ENCODE measurements around the gene STRN4.

Gene STRN4

DNA sequence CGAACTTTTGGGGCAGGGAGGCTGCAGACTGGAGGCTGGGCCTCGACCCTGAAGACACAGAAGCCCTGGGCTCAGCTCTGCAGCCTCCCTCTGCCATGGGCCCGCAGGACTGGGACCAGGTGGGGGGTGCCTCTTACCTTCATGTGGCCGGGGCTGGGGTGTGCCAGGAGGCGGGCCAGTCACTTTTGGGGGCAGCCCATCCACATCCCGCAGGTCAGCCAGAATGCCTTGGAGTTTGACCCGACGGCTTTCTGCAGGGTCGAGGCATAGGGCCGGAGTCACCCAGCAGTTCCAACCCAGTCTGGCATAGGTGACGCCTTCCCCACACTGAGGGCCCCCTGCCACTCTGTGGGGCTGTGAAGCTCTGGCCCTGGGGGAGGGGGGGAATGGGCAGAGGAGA lies 18.5 kb downstream of the STRN4 start:
- H3K4me3 ChIP-seq (ENCODE audit: low read length) = no peak overlapping the region
- no peak for DNase-seq (ENCODE audit: low read depth)
- TF ChIP-seq, protein P1, sequence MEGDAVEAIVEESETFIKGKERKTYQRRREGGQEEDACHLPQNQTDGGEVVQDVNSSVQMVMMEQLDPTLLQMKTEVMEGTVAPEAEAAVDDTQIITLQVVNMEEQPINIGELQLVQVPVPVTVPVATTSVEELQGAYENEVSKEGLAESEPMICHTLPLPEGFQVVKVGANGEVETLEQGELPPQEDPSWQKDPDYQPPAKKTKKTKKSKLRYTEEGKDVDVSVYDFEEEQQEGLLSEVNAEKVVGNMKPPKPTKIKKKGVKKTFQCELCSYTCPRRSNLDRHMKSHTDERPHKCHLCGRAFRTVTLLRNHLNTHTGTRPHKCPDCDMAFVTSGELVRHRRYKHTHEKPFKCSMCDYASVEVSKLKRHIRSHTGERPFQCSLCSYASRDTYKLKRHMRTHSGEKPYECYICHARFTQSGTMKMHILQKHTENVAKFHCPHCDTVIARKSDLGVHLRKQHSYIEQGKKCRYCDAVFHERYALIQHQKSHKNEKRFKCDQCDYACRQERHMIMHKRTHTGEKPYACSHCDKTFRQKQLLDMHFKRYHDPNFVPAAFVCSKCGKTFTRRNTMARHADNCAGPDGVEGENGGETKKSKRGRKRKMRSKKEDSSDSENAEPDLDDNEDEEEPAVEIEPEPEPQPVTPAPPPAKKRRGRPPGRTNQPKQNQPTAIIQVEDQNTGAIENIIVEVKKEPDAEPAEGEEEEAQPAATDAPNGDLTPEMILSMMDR (IDR thresholded peaks at IDR 0.05; ENCODE audit: insufficient read depth, low read depth, low read length, missing control alignments) = no peak

GRCh38 chr19:46726971-46727501 lies 19.2 kb downstream of the STRN4 start:
- H3K4me3 ChIP-seq (ENCODE audit: low read length) = no peak overlapping the region
- no peak for DNase-seq (ENCODE audit: low read depth)
- TF ChIP-seq, protein P1 (IDR thresholded peaks at IDR 0.05; ENCODE audit: insufficient read depth, low read depth, low read length, missing control alignments) = no peak

DNA sequence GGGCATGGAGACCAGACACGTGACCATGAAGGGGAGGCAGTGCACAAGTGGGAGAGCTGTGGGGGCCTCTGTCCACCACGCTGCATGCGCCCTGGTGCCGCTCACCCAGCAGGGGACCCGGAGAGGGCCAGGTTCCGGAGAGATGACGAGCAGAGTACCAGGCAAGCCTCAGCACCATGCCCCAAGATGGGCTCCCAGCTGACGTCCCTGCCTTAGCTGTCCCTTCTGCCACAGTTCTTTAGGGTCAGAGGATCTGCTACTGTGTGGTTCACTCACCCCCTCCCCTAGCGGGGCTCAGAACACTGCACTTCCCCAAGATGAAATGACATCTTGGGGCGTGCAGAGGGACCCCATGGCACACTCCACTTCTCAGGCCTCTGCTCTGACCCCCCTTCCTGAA lies 19.7 kb downstream of the STRN4 start:
- DNase-seq (ENCODE audit: low read depth) = no peak
- H3K4me3 ChIP-seq (ENCODE audit: low read length) = no peak overlapping the region
- TF ChIP-seq, protein P1 (IDR thresholded peaks at IDR 0.05; ENCODE audit: insufficient read depth, low read depth, low read length, missing control alignments) = no peak

DNA sequence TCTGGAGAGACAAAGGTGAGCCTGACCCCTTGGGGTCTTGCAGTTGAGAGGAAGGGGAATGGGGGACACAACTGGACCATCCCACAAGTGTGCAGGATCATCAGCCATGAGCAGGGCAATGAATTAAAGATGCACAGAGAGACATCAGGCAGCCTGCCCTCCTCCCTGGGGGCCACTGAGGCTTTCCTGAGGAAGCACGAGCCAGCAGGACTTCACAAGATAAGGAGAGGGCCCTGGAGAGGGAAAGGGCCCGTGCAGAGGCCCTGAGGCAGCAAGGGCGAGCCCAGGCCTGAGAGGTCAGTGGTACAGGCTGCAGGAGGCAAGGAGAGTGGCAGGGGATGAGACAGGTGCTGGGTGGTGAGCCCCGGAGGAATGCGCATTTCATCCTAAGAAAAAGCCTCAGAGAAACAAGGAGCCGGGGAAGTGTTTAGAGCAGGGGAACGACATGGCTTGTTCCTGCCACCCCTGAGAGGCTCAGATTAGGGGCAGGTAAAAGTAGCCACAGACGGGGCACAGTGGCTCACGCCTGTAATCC lies 20.3 kb downstream of the STRN4 start:
- no peak for DNase-seq (ENCODE audit: low read depth)
- TF ChIP-seq, protein P1 (IDR thresholded peaks at IDR 0.05; ENCODE audit: insufficient read depth, low read depth, low read length, missing control alignments) = no peak
- H3K4me3 ChIP-seq (ENCODE audit: low read length) = no peak overlapping the region

GRCh38 chr19:46725036-46725820 lies 21.0 kb downstream of the STRN4 start:
- TF ChIP-seq, protein P1 (IDR thresholded peaks at IDR 0.05; ENCODE audit: insufficient read depth, low read depth, low read length, missing control alignments) = no peak
- no peak overlapping the region for H3K4me3 ChIP-seq (ENCODE audit: low read length)
- DNase-seq (ENCODE audit: low read depth) = no peak

GRCh38 chr19:46724468-46724867 lies 21.8 kb downstream of the STRN4 start:
- TF ChIP-seq, protein P1 (IDR thresholded peaks at IDR 0.05; ENCODE audit: insufficient read depth, low read depth, low read length, missing control alignments) = no peak
- H3K4me3 ChIP-seq (ENCODE audit: low read length) = no peak overlapping the region
- no peak for DNase-seq (ENCODE audit: low read depth)

Data from epithelial cell of esophagus (primary cell).